CD4-positive, alpha-beta T cell treated with Interleukin-4 for 1 hour (primary cell): Measurements from ENCODE around the gene ARHGAP10.
"Not testable (repeated sequence)": the region's sequence is repeated elsewhere in the genome, so short reads cannot be mapped to it uniquely, and the experiment has no call there.

Experiments
- DNase-seq, 2 donors: peaks; one replicate each; pipeline ENCODE4 v3.0.0-alpha.2; 2020 to 2022

The ARHGAP10 gene

DNA sequence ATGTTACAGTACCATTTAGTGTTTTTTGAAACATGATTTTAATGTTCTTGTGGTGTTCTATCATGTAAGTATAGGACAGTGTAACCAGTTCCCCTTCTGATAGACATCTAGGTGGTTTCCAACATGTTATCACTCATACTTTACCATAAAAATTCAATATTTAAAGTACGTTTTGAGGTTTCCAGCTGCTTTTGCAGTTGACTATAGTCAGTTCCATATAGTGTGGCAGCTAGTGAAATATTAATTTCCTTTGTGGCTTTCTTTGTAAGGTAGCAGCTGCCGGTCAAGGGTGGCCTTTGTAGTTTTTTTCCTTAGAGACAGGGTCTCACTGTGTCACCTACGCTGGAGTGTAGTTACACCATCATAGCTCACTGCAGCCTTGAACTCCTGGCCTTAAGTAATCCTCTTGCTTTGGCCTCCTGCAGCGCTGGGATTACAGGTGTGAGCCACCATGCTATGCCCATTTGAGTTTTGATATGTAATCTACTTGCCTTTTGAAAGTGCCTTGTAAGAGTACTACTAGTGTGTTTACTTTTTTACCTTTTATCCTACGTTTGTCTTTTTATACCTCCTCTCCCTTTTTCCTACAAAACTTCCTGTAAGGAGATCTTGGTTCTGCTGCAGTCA is 63.0 kb downstream of the ARHGAP10 start:
- peak in 1 of 2 donors; percentile 22 for DNase-seq

DNA sequence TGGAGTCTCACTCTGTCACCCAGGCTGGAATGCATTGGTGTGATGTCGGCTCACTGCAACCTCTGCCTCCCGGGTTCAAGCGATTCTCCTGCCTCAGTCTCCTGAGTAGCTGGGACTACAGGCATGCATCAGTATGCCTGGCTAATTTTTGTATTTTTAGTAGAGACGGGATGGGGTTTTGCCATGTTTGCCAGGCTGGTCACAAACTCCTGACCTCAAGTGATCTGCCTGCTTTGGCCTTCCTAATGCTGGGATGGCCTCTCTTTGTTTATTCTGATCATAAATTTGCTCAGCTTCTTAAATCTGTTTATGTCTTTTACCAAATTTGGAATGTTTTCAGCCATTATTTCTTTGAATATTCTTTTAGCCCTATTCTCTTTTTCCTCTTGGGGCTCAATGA is 67.2 kb downstream of the ARHGAP10 start:
- DNase-seq, result not testable (repeated sequence)

DNA sequence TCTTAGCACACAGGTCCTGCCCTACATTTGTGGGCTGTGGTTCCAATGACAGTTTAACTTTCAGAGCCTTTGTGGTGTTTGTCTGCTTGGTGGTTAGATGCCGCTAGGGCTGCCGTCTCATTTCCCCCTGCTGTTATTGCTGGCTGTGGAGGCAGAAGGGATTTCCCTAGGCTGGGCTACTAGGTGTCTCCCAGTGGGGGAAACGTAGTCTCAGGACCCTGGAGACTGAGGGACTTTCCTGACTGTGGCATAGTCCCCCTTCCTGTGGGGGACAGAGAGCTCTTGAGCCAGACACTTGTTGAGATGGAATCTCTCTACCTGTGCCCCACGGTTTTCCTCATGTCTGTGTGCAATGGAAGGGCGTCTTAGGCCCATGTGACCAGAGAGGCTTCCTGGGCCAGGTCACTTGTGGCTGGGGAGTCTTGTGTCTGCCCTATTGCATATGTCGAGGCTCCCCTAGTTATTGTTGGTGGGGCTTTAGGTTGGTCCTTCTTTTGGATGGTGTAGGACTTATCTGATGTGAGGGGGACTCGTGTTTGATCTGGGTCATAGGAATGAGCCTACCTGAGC is 68.2 kb downstream of the ARHGAP10 start:
- DNase-seq, result peak; percentile 70 to 79

DNA sequence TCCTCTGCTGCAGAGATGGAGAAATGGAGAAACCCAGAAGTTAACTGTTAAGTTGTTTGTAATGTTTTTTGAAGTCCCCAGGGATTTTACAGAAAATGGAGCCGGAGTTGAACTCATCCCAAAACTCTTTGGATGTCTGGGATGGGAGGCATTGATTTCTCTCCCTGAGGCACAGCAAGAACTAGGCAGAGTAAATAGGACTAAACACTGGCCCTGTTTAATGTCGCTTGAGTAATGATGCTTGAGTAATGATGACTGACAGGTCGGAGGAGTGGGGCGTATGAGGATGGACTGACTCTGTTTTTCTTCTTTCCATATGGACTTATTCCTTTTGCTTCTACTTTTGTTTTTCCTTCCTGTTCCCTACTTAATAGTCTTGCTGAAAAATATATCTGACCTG is 69.9 kb downstream of the ARHGAP10 start:
- no peak for DNase-seq

DNA sequence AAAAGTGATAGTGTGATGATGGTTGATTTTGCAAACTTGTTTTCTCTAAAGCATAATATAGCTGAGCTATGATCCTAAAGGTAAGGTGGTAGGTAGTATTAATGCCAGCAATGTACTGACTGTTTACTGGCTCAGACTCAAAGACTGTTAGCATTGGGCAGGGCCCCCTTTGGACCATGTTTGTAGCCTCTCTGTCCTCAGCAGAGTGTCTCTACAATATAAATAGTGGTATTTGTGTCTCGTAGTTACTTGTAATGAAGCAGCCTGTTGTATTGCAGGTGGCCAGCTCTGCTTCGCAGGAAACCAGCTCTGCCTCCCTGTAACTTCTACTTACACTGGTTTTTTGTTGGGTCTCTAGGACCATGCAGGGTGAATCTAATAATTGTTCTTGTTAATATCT is 70.5 kb downstream of the ARHGAP10 start:
- DNase-seq, result no peak

DNA sequence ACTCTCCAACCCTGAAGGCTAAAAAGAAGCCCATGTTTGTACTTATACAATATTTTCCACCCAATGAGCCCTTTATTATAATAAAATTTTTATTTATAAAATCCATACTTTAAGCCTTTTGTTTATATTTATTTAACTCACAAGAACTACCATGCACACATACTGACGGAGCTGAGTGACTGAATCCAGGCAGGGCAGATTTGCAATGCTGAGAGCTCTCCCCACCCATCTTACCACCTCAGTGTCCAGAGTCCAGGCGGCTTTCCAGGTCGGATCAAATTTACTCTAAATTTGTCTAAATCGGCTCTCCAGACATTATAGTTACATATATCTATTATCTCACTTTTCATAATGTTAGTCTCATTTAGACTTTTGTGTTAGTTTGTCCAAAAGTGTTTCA is 74.1 kb downstream of the ARHGAP10 start:
- no peak for DNase-seq

DNA sequence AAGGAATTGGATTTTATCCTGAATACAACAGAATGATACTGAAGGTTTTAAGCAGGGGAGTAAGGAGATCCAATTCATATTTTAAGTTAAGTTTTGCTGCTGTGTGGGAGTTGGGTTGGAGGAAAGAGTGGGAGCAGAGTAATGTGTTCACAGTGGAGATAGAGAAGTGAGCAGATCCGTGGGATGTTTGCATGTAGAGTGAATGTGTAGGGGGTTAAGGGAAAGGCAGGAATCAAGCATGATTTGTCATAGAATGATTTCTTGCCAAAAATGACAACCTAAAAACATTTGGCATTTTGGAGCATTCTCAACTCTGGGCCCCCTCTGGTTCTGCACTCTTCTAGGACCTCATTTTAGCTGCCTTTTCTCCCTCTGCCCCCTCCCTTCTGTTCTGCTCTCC is 76.6 kb downstream of the ARHGAP10 start:
- DNase-seq, result no peak

DNA sequence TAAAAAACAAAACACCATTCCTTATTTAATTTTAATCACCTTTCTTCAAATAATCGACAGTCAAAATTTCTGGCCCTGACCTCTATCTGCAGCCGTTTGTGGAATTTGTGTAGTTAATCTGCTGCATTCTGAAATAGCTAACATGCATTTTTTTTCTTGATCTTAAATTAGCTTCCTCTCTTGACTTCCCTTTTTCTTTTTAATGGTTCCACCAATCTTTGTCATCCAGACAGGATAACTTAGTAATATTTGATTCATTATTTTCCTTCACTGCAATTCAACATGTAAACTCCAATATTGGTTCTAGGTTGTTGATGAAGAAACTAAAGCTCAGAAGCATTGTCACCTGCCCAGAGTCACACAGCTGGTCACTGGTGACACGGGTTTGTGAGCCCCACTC is 77.3 kb downstream of the ARHGAP10 start:
- no peak for DNase-seq

DNA sequence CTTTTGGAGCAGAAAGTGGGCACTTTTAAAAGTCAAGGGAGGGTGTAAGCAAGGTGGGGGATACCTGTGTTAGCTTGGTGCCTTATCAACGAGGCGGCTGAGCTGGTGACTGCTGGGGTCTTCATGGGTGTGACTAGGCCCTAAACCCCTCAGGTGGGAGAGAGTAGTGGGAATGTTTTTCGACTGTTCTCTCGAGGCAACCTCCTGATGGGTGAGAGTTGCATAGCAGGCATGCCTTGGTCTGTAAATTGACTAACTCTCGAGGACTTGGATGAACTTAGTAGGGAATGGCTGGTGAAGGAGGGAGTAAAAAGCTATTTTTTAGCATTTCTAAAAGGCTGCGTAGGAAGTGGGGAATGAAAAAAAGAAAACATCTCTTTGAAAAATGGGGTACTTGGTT is 80.0 kb downstream of the ARHGAP10 start:
- DNase-seq, result no peak

DNA sequence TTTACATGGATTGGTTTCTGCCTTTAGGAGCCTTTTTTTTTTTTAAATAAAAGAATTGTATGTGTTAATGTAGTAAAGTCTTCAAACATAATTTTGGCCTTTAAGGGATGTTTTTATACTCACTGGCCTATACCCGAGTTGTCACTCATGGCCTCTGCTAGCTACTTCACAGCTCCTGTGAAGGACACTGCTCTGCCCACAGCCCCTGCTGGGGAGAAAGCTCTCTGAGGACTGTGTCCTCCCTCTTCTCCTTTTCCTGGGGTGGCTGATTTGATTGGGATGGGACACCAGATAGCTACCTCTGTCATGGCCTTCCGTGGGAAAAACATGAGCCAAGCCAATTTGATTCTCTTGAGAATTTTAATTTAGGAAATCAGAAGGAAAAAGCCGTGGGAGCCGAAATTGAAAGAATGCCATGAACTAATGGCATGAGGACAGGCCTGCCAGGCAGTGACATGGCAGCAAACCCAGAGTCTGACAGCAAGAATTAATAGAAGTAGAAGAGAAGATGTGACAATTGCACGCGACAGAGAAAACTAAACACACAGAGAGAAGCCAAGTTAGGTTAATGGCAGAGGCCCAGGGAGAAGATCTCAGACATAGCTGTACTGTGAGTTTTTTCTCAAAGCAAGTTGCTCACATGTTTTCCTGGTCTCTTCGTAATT is 81.4 kb downstream of the ARHGAP10 start:
- no peak for DNase-seq

DNA sequence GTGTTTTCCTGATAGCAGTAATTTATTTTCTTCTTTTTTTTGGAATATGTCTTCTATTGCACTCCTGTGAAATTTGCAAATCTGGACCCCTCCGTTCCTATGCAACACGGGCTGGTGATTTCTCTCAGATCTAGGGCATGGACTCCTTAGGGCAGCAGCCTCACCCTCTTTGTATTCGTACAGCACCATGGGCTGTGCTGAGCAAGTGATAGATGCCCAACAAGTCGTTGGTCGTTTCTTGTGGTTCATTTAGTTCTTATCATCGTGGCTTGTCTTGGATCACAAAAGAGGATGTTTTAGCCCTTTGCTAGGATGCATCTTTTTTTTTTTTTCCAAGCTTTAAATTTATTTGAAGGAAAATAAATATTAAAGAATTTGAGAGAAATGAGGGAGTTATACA is 82.1 kb downstream of the ARHGAP10 start:
- no peak for DNase-seq

DNA sequence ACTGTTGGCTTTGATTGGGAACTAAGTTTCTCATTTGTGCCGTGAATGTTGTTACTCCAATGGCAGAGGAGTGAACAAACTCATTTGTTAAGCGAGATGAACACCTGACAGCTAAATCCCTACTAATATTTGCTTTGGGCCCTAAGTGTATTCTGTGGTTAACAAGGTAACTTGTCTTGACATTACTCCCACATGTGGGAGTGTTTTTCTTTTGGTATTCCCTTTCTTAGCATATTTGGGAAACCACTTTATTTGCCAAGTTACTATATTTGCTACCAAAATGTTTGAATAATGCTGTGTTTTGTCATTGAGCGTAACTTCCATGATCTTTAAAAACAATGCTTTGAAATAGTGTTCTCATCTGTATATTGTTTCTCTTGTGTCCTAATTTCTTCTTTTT is 82.5 kb downstream of the ARHGAP10 start:
- no peak for DNase-seq

DNA sequence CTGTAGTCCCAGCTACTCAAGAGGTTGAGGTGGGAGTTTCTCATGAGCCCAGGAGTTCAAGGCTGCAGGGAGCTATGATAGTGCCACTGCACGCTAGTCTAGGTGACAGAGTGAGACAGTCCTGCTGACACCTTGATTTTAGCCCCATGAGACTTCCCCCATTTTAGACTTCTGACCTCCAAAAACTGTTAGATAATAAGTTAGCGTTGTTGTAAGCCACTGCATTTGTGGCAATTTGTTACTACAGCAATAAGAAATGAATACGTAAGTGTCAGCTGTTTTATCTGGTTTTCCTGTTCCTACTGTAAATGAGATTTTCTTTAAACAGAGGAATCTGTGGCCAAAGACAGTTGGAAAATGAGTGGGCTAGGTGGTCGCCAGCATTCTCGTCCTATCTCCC is 83.9 kb downstream of the ARHGAP10 start:
- DNase-seq, result no peak

DNA sequence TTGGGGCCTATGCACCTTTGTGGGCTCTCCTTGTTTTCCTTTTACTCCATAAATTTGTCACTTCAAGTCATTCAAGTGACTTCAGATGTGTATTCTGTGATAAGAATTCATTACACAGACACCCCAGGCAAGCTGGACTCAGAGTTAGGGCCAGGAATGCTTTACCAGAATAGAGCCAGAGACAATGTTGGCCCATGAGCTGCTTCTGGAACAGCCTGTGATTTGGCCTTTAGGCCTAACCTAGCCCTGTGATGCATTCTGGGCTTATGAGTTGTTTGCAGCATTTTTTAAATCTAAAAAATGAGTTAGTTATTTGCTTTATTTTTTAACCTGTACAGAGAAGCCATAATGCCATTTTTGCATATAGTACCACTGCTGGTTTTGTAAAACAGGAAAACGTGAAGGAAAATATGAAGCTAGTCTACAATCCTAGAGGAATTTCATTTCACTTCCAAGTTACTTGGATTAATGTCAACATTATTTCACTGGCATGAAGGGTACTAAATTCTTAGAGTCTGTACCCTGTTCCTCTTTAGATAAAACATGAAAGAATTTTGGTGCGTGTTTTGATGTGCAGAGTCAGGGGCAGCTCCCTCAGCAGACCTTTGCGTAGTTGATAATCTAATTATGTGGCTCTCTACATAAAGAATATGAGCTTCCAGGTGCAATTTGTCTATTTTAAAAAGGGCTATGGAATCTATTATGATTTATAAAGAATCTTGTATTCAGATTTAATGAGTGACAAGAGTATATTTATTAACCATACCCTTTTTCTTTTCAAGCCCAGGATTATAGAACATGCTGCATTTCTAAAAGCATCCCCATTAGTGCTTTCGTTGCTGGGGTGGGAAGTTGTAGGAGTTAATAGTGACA is 84.7 kb downstream of the ARHGAP10 start:
- no peak for DNase-seq

DNA sequence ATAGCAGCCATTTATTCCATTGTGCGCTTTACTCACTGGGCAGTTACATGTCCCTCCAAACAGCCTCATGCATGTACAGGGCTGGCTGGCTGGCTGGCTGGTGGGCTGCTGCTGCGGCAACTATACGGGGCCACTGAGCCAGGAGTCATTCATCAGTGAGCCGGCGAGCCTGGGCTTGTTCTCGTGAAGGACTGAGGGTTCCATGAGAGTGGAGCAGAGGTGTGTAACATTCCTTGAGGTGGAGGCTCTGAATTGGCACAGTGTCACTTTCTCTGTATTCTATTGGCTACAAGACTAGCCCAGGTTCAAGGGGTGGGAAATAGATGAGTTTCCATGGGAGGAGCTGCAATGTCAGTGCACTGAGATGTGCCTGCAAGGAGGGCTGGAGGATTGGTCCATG is 89.1 kb downstream of the ARHGAP10 start:
- no peak for DNase-seq

DNA sequence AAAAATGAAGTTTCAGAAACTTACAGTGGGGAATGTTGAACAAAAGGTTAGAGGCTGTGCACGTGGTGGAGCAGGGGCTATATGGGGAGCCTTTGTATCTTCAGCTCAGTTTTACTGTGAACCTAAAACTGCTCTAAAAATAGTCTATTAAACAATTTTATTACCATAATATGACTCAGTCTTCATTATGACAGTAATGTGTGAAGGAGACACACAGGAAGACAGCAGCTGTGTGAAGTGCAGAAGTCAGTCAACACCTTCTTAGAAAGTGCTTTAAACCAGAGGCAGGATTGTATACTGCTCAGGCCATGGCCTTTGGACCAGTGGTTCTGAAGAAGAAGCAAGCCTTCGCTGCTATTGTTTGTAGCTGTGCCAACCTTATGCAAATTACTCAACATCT is 89.7 kb downstream of the ARHGAP10 start:
- DNase-seq, result no peak

DNA sequence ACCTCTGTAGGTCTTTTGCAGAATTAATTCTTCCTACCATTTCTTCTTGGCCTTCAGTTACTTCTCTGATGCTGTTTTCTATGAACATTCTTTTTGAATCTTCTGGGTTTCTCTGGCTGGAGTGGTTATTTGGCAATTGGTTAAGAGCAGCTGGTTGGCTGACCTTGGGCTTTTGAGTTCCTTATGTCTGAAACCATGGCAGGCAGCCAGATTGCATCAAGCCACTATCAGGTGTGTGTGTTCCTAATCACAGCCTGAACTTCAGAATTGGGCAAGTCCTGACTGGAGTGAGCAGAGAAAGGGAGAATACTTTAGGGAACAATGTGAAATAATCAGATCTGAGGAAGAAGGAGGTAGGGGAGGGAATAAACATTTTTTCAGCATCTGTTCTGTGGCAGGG is 90.2 kb downstream of the ARHGAP10 start:
- DNase-seq, result no peak

DNA sequence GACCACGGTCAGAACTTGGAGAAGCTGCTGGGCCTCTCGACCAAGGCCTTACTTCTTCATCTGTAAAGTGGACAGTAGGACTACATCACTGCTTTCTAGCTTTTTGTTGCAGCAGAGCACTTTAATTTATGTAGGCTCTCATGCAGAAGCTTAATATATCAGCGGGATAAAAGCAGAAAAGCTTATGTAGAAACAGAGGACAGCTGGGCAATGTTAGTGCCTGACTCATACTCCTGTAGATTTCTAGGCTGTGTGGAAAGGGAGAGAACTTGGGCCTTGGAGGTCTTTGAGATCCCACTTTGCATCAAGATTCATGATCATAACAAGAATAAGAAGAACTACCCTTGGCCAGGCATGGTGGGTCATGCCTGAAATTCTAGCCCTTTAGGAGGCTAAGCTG is 91.2 kb downstream of the ARHGAP10 start:
- no peak for DNase-seq

DNA sequence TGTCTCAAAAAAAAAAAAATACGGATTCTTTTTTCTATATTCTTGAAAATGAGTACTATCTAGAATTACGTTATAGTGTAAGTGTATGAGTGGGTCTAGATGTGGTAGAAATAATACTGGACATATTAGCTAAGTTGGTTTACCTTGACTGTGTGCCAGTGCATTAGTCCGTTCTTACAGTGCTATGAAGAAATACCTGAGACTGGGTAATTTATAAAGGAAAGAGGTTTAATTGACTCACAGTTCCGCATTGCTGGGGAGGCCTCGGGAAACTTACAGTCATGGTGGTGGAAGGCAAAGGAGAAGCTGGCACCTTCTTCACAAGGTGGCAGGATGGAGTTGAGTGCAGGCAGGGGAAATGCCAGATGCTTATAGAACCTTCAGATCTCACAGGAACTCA is 92.4 kb downstream of the ARHGAP10 start:
- no peak for DNase-seq

DNA sequence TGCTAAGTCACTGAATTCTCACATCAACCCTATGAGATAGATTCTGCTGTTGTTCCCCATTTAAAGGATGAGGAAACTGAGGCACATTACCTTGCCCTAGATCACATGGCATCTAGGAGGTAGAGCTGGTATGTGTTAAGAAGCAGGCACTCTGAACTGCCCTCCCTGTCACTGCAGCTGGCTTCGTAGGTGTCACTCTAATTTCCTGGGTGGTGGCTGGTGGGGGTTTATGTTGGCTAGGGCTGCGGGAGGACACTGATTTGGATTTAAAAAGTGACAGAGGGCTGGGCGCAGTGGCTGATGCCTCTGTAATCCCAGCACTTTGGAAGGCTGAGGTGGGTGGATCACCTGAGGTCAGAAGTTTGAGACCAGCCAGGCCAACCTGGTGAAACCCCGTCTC is 93.0 kb downstream of the ARHGAP10 start:
- no peak for DNase-seq

DNA sequence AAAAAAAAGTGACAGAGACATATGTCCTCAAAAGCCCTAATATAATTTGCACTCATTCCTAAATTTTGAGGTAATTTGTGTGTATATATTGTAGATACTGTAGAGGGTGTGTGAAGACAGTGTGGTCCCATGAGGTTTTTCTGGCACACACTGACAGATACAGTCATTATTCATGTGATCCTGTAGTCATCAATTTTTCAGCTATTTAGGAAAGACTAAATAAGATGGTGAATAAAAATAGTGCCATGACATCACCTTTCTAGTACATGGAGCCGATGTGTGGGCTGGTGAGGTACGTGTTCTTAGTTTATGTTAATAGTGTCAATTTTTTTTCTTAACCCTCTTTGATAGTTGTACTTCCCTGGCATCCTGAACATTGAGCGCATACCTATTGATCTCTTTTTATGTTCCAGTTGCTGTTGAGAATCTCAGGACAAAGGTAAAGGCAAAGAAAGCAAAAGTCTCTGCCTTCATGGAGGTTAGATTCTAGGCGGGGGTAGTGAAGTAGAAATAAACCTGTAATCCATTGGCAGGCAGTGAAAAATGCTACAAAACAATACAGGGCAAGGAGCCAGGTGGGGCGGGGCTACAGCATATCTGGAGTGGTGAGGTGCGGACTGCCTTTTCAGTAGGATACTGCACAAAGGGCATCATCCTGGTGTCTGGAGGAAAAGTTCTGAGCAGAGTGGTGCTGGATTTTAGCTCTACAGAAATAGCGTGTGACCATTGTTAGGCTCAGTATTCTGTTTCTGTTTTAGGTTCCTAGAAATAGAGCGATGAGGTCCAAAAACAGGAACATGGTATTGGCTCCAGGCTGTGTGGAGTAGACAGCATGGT is 93.8 kb downstream of the ARHGAP10 start:
- no peak for DNase-seq

DNA sequence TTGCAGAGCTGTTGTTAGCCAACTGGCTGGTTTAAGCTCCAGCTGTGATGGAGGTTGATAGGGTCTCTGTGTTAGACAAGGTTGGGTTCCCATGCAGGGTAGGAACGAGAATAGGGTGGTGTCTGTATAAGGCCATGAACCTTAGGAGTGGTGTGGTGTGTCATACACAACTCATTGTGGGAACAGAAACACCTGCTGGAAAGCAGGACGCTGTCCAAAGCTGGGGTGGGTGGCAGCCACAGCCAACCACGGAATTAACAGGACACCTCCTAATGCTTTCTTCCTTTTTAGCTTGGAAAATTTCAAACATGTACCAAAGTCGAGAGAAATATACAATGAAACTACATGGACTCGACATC is 94.4 kb downstream of the ARHGAP10 start:
- DNase-seq, result no peak

DNA sequence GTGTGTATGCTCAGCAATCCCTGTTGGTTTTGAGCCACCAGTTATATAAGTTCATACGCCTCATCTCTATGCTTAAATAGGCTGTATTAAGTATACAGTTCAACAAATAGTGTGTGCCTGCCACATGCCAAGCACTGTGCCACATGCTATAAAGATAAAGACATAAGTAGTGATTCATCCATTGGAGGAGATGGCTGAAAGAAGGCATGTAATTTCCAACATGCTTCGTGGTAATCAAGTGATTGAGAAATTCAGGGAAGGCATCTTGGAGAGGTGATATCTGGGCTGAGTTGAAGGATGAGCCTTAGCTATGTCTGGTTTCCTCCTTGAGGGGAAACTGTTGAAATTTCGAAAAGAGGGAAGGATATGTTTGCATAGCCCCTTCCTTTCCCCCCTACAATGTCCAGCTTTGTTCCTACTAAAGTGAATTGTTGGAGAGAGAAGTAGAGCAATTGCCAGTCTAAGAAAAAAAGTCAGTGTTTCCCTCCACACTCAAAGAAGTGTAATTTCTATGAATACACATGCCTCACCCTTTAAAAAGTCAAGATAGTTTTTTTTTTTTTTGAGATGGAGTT is 96.5 kb downstream of the ARHGAP10 start:
- no peak for DNase-seq
